ENCODE data around the gene TFF1. TPM values are rescaled to one million over a fixed set of nuclear protein-coding genes. Genes with fewer than 3 reads are reported as not detected.

Gene TFF1
- polyA plus RNA-seq, 3 donors, result 0.65 TPM; not detected in 2

DNA sequence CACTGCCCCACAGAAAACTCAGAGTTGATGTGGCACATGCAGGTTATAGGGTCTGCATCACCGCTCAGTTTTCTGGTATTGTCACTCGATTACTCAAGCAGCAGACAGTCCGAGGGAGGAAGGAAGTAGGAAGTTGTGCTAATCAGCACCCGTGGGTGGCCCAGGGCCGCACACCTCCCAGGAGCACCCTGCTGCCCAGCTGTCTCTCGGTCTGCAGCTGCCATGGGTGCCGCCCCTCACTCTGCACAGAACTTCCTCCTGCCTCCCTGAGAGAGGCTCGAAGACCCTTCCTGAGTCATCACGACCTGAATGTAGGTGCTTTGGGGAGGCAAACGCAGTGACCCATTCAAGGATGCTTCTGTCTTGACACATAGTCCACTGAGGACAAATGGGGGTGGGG lies 47.0 kb downstream of the TFF1 start:
- no peak for DNase-seq

DNA sequence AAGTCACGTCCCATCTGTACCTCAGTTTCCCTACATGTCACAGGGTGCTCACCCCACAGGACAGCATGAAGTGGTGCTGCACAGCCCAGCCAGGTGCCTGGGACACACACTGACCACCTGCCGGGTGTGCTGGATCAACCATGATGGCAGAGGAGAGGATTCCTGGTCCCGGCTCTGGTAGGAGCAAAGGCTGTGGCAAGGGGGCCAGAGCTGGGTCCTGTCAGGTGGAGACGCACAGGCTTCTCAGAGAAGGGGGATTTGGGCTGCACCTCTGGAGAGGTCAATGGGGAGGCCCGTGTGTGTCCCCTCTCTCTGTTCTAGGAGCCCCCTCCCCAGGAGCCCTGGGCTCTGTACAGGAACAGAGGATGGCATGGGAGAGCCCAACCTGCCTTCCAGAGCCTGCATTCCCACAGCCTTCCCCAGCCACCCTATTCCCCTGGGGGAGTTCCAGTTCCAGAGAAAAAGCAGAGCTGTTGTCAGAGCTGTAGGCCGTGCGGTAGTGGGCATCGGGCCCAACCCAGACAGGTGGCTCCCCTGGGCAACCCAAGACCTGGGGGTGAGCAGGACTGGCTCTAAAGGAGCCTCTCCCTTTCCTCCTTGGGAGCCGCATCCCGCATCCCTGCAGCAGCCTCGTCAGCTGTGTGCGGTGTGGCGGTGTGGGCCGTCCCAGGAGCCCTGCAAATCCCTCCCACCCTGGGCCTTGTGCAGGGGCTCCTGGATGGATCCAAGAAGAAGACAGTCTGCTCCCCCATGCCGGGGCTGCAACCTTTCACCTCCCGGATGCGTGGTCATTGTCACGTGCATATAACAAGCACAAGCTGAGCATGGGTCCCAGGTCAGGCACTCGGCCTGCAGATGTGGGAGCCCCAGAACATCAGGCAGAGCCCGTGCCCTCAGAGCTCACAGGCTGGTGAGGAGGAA lies 48.2 kb downstream of the TFF1 start:
- DNase-seq, result no peak

DNA sequence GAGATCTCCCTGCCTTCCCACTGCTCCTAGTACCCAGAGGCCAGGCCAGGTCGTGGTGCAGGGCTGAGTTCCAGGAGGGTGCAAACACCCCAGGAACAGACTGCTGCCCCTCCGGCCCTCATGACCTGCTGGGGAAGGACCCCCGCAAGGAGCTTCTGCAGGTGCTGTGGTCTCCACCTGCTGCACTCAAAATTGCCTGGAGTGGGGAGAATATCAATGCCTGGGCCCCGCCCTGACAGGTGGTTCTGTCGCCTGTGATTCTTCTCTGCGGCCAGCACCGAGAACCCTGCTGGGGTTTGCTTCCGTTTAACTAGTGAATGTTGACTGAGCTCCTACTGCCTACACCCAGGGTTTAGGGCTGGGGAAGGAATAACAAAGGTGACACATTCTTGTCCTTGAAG lies 49.0 kb downstream of the TFF1 start:
- no peak for DNase-seq

DNA sequence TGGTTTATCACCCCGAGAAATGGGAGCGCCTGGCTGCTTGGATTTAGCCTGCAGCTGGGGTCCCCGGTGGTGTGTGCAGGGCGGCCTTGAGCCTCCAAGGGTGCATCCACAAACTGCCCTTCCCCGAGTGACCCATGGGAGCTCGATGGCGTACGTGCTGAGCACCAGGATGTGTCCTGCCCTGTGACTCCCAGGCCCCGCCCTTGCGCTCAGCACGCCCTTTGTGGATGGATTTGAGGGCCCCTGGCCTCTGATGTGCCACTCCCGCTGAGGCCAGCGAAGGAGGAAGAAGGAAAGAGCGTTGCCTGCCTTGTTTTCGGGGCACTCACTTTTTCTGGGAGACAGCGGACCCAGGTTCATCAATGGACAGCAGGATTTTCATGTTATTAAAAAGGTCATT lies 49.4 kb downstream of the TFF1 start:
- DNase-seq, result no peak

DNA sequence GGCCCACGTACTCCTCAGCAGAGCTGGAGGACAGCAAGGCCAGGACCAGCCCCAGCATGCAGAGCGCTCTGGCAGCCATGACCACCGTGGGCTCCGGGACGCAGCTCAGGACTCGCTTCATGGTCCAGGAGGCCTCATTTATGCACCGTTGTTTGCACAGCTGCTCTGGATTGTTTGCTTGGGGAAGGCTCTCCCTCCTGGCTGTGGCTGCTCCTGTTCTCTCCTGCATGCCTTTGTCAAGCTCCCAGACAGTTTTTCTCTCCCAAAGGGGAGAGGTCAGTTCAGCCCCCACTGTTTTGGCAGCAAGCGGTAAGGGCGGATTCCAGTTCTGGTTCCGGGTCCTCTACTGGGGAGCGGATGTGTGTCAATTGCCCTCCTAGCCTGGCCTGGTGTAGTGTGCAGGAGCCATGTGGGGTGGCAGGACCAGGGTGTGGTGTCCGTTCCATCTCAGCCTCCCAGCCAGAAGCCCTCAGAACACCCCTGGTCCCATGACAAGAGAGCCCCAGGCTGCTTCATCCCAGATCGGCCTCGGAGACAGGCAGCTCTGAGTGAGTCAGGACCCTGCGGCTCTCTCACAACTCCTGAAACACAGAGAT lies 50.9 kb downstream of the TFF1 start, which contains the start of gene TFF3:
Gene TFF3, minus strand, starts transcription at position 114 of the 596 bp plus-strand sequence. Its CDS starts 35 bp downstream, at position 79.
- DNase-seq, result peak; percentile 84

DNA sequence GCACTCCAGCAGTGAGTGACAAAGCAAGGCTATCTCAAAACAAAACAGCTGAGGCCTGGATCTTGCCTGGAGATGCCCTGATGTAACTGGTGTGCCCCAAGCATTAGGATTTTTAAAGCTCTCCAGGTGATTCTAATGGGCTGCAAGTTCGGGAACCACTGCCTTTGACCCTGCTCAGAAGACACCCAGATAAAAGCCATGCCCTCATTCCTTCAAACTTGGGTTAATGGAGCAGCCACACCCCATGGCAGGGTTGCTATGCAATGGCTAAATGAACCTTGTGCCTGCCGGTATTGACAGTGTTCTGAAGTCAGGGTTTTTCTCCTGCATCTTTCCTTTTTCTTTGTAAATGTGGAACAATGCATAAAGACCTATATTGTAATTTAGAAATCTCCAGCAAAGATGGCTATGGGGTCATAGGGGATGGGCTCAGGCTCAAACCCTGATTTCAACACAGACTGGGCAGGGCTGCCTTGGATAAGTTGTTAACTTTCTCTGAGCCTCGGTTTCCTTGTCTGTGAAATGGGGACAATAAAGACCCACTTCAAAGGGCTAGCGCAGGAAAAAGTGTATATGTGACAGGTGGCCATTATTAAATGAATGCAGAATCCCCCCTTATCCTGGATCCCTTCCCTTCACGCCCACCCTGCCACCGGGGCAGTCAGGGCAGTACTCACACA lies 51.6 kb downstream of the TFF1 start:
- DNase-seq, result no peak

DNA sequence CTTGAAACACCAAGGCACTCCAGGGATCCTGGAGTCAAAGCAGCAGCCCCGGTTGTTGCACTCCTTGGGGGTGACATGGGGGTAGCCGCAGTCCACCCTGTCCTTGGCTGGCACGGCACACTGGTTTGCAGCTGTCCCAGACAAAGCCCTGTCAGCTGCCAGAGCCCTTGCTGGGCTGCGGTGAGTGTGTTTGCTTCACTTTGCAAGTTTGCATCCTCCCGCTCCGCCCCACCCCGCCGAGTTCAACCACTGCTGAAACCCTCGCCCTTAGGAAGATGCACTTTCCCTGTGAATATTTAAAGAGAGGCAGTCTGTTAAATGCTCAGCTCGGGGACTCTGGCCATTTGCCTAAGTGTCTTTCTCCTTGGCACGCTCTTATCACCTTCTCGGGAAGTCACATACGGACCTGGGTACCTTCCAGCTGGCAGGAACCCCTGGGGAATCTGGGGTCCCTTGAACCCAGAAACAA lies 52.8 kb downstream of the TFF1 start:
- no peak for DNase-seq

DNA sequence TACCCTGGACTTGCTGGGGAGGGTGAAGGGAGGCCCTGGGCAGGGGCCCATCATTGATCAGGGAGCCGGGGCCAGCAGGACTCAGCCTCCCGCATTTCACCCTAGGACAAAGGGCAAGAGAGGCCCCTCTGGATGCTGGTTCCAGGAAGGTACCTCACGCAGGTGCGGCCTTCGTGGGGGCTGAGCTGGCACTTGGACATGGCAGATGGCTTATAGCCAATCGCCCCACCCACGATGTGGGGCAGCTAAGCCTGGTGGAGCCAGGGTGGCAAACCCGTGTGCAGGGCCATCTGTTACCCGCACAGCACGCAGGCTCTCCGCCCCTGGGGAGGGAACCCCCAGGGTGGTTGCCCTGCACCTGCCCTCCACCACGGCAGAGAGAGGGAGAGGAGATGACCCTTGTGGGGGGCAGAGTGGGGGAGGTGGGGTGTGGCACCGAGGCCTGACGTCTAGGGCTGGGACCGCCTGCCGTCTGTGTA lies 53.7 kb downstream of the TFF1 start:
- DNase-seq, result no peak

Other genes starting within 250 kb of the TFF1 start
- 10 to 100 TPM in 1 of 3 donors, 1 to 10 TPM in 2; 7.6 to 11.0 (median 7.7) TPM for gene ABCG1, start 147.4 kb downstream of the TFF1 start, polyA plus RNA-seq (ENCODE audit: insufficient read length in 3 of 3)
- gene TFF3, start 51.1 kb downstream of the TFF1 start, polyA plus RNA-seq (ENCODE audit: insufficient read length in 3 of 3), result 1 to 10 TPM; 2.9 to 6.7 (median 4.0) TPM
- under 1 TPM in 1 of 3 donors, not detected in 2; 0.13 TPM for gene TFF2, start 15.5 kb downstream of the TFF1 start, polyA plus RNA-seq (ENCODE audit: insufficient read length in 3 of 3)
- gene TMPRSS3, start 29.5 kb upstream of the TFF1 start, polyA plus RNA-seq (ENCODE audit: insufficient read length in 3 of 3), result 1 to 10 TPM; 1.3 to 3.4 (median 2.2) TPM
- gene UBASH3A, start 37.4 kb upstream of the TFF1 start, polyA plus RNA-seq (ENCODE audit: insufficient read length in 3 of 3), result under 1 TPM in 1 of 3 donors, not detected in 2; 0.10 TPM
- 10 to 100 TPM; 11.0 to 15.9 (median 13.7) TPM for gene RSPH1, start 129.7 kb upstream of the TFF1 start, polyA plus RNA-seq (ENCODE audit: insufficient read length in 3 of 3)
- gene SLC37A1, start 147.3 kb upstream of the TFF1 start, polyA plus RNA-seq (ENCODE audit: insufficient read length in 3 of 3), result 10 to 100 TPM in 1 of 3 donors, 1 to 10 TPM in 2; 7.7 to 11.6 (median 7.9) TPM